Breast epithelium (tissue), 4 donors: Measurements from ENCODE around the gene SMAD7. TPM values are rescaled to one million over a fixed set of nuclear protein-coding genes. Genes with fewer than 3 reads are reported as not detected.

Source experiments
- DNase-seq, 2 donors: peaks; one replicate each; pipeline ENCODE4 v3.0.0-alpha.2; 2019; ENCODE audit warnings: low spot score in 2 of 2
- H3K27ac ChIP-seq, 2 donors: fragments of 200-600 bp; sonication (generic) in 1 of 2; one replicate each; pipeline ENCODE4 v1.5.1; 2016 to 2019; ENCODE audit warnings: mild to moderate bottlenecking in 1 of 2
- H3K27me3 ChIP-seq, 2 donors: fragments of 200-600 bp; sonication (generic) in 1 of 2; one replicate each; pipeline versions ENCODE4 v1.5.1 to v1.6.0; 2017 to 2019; ENCODE audit warnings: control low read depth in 1 of 2, mild to moderate bottlenecking in 1 of 2
- H3K36me3 ChIP-seq: fragments of 200-600 bp; one replicate; pipeline ENCODE4 v1.5.1; 2019
- H3K4me1 ChIP-seq, 2 donors: fragments of 200-600 bp; sonication (generic); one replicate each; pipeline ENCODE4 v1.5.1; 2016 to 2019; ENCODE audit warnings: control low read depth in 1 of 2
- H3K4me3 ChIP-seq, 3 donors: fragments of 200-600 bp; sonication (generic); 1 replicate in 2 of 3; 2 replicates in 1 of 3; pipeline ENCODE4 v1.5.1; 2016 to 2019; ENCODE audit warnings: mild to moderate bottlenecking in 3 of 3, moderate library complexity in 2 of 3
- H3K9me3 ChIP-seq, 2 donors: fragments of 200-600 bp; sonication (generic) in 1 of 2; one replicate each; pipeline ENCODE4 v1.5.1; 2016 to 2019; ENCODE audit warnings: control low read depth in 1 of 2
- CTCF ChIP-seq, 3 donors: fragments of 450-650 bp; IDR thresholded peaks; one replicate each; pipeline ENCODE4 v1.5.1; 2016 to 2017; ENCODE audit warnings: antibody characterized with exemption in 3 of 3, mild to moderate bottlenecking in 3 of 3, moderate library complexity in 3 of 3
- POLR2A ChIP-seq: fragments of 450-650 bp; IDR thresholded peaks from one replicate; pipeline ENCODE4 v1.6.1; 2016; ENCODE audit warnings: antibody characterized with exemption, mild to moderate bottlenecking, moderate library complexity
- POLR2AphosphoS5 ChIP-seq, 3 donors: sonication (generic); formaldehyde crosslinking; IDR thresholded peaks; one replicate each; pipeline ENCODE4 v1.6.1; 2017; ENCODE audit warnings: antibody characterized with exemption in 3 of 3
- intact Hi-C: fragments of 100-400 bp; cut with DNase I; formaldehyde crosslinking; loops from one replicate; pipeline ENCODE4 v1.15.1; 2023; ENCODE audit warnings: low total_unique reads
- total RNA-seq, 3 donors: library from RNA; depleted of rRNA; stranded (reverse); fragments of >200 nt; gene quantifications; one replicate each; pipeline ENCODE4 v1.1.0, GENCODE V29; 2016

SMAD7 gene
- total RNA-seq, 3 donors from 2014 or later: 17.4 to 21.2 (median 20.6) TPM

GRCh38 chr18:48885266-48885923, 65.4 kb downstream of the SMAD7 start:
- Histone ChIP-seq H3K27me3 (no peaks in the 10 kb centered on the region), H3K36me3 (no peaks in the 10 kb centered on the region), H3K4me3 (no peak overlapping the region), H3K4me1 (no peaks in the 10 kb centered on the region), H3K9me3 (no peaks in the 10 kb centered on the region), H3K27ac (peak overlapping the region in 1 of 2 donors; percentile 32)
- intact Hi-C loops: no loop called here
- no peak for DNase-seq
- TF ChIP-seq POLR2A: no peak
- no peak for TF ChIP-seq CTCF (IDR thresholded peaks at IDR 0.05)
- no peak for TF ChIP-seq POLR2AphosphoS5 (IDR thresholded peaks at IDR 0.05)

GRCh38 chr18:48884771-48885170, 66.0 kb downstream of the SMAD7 start:
- no peaks in the 10 kb centered on the region for H3K36me3 ChIP-seq
- H3K4me3 ChIP-seq: no peak overlapping the region
- TF ChIP-seq CTCF (IDR thresholded peaks at IDR 0.05): no peak
- TF ChIP-seq POLR2A: no peak
- no peak for TF ChIP-seq POLR2AphosphoS5 (IDR thresholded peaks at IDR 0.05)
- DNase-seq: no peak
- peak overlapping the region in 1 of 2 donors; percentile 32 for H3K27ac ChIP-seq
- no peaks in the 10 kb centered on the region for H3K9me3 ChIP-seq
- H3K4me1 ChIP-seq: no peaks in the 10 kb centered on the region
- intact Hi-C loops: no loop called here
- no peaks in the 10 kb centered on the region for H3K27me3 ChIP-seq

GRCh38 chr18:48884306-48884705, 66.5 kb downstream of the SMAD7 start:
- Histone ChIP-seq H3K4me1 (no peaks in the 10 kb centered on the region), H3K27me3 (no peaks in the 10 kb centered on the region), H3K4me3 (no peak overlapping the region), H3K9me3 (no peaks in the 10 kb centered on the region), H3K27ac (no peak overlapping the region), H3K36me3 (no peaks in the 10 kb centered on the region)
- intact Hi-C loops: no loop called here
- no peak for TF ChIP-seq POLR2A
- no peak for TF ChIP-seq POLR2AphosphoS5 (IDR thresholded peaks at IDR 0.05)
- no peak for DNase-seq

GRCh38 chr18:48882379-48882778, 68.4 kb downstream of the SMAD7 start:
- Histone ChIP-seq H3K27me3 (no peaks in the 10 kb centered on the region), H3K36me3 (no peaks in the 10 kb centered on the region), H3K4me3 (no peak overlapping the region), H3K27ac (no peak overlapping the region), H3K4me1 (no peaks in the 10 kb centered on the region), H3K9me3 (no peaks in the 10 kb centered on the region)
- intact Hi-C loops: no loop called here
- TF ChIP-seq POLR2AphosphoS5 (IDR thresholded peaks at IDR 0.05) (no peak), CTCF (IDR thresholded peaks at IDR 0.05) (no peak), POLR2A (no peak)
- DNase-seq: no peak

GRCh38 chr18:48880931-48881330, 69.8 kb downstream of the SMAD7 start:
- TF ChIP-seq CTCF (IDR thresholded peaks at IDR 0.05): no peak
- TF ChIP-seq POLR2AphosphoS5 (IDR thresholded peaks at IDR 0.05): no peak
- TF ChIP-seq POLR2A: no peak
- Histone ChIP-seq H3K36me3 (no peaks in the 10 kb centered on the region), H3K4me3 (no peak overlapping the region), H3K9me3 (no peaks in the 10 kb centered on the region), H3K27me3 (no peaks in the 10 kb centered on the region), H3K27ac (no peak overlapping the region), H3K4me1 (no peaks in the 10 kb centered on the region)
- DNase-seq: no peak
- intact Hi-C loops: no loop called here
